H1 (cell line): Measurements from ENCODE around the gene TGFBR1. TPM values are rescaled to one million over a fixed set of nuclear protein-coding genes. Genes with fewer than 3 reads are reported as not detected.

Experiments used
- FOSL1 ChIP-seq: IDR thresholded peaks from 2 replicates; pipeline ENCODE4 v1.6.1; 2011; ENCODE audit warnings: mild to moderate bottlenecking, low read depth, low read length, moderate library complexity; ENCODE audit not compliant: insufficient read depth
- NRF1 ChIP-seq: IDR thresholded peaks from 2 replicates; pipeline ENCODE4 v1.6.1; 2011; ENCODE audit warnings: mild to moderate bottlenecking, low read depth, low read length, improper control_type of control experiment
- PHF8 ChIP-seq: fragments of 200-600 bp; sonication (generic); conservative IDR thresholded peaks from 2 replicates; pipeline ENCODE4 v1.7.1; 2012; ENCODE audit warnings: low read depth, mild to moderate bottlenecking, inconsistent platforms, low read length, moderate library complexity
- SAP30 ChIP-seq: fragments of 300-600 bp; sonication (generic); IDR thresholded peaks from 2 replicates; pipeline ENCODE4 v1.7.1; 2012; ENCODE audit warnings: low read length, moderate library complexity, mild to moderate bottlenecking, inconsistent platforms; ENCODE audit not compliant: insufficient read depth, insufficient replicate concordance
- polyA plus RNA-seq, 7 experiments: library from polyadenylated mRNA; depleted of rRNA in 3 of 7; stranded (reverse) in 5 of 7; unstranded in 2 of 7; fragments of >200 nt in 5 of 7; fragments of 200-250 nt in 2 of 7; gene quantifications; 1 replicate in 5 of 7; 2 replicates in 1 of 7; 4 replicates in 1 of 7; pipeline versions ENCODE4 v1.2.1 to v1.2.3, GENCODE V29; 2011 to 2013; ENCODE audit warnings: missing spikeins in 2 of 7, mixed read lengths in 2 of 7
- total RNA-seq: library from RNA; stranded (reverse); fragmentation: NEBNext Ultra II Directional; extraction: Animal tissue kit (Norgen Biotek cat#: 25700); gene quantifications from 2 replicates; pipeline ENCODE4 v1.2.1, GENCODE V29; 2021

The TGFBR1 gene
- total and polyA plus RNA-seq, 2 of the 8 experiments (the other 6 are each of a cell fraction or from before 2014, with no cell fraction given) = 16.8 to 52.4 TPM

GRCh38 chr9:99141849-99142248, 36.9 kb downstream of the TGFBR1 start (continued):
- TF ChIP-seq FOSL1 (no peak), PHF8 (no peak), NRF1 (no peak), SAP30 (no peak)
